HG03066 (cell line): ENCODE results near the gene RANBP3.
"Not testable (repeated sequence)": the region's sequence is repeated elsewhere in the genome, so short reads cannot be mapped to it uniquely, and the experiment has no call there.

ENCODE experiments used
- ATAC-seq: cut with Tn5 transposase; IDR thresholded peaks from one replicate; pipeline ENCODE4 v1.9.1; 2021; ENCODE audit warnings: low read depth; ENCODE audit not compliant: unreplicated experiment

Gene RANBP3

GRCh38 chr19:5891938-5892771, 85.8 kb downstream of the RANBP3 start:
- ATAC-seq = no peak

- no peak for ATAC-seq
Measured at GRCh38 chr19:5891572-5891937, 86.4 kb downstream of the RANBP3 start.

- ATAC-seq = no peak
Measured at GRCh38 chr19:5890099-5890498, 87.8 kb downstream of the RANBP3 start.

- ATAC-seq = no peak
Measured at GRCh38 chr19:5889288-5889971, 88.5 kb downstream of the RANBP3 start.

GRCh38 chr19:5884065-5884811, 93.7 kb downstream of the RANBP3 start:
- ATAC-seq = not testable (repeated sequence)

GRCh38 chr19:5883157-5883873, 94.6 kb downstream of the RANBP3 start:
- ATAC-seq = not testable (repeated sequence)

GRCh38 chr19:5882421-5882968, 95.4 kb downstream of the RANBP3 start:
- no peak for ATAC-seq

- no peak for ATAC-seq
Measured at GRCh38 chr19:5881543-5882299, 96.2 kb downstream of the RANBP3 start.

GRCh38 chr19:5880604-5881078, 97.3 kb downstream of the RANBP3 start:
- no peak for ATAC-seq

GRCh38 chr19:5880196-5880595, 97.7 kb downstream of the RANBP3 start:
- no peak for ATAC-seq

GRCh38 chr19:5877882-5878281, 100.1 kb downstream of the RANBP3 start:
- ATAC-seq = no peak

- no peak for ATAC-seq
Measured at GRCh38 chr19:5877427-5877826, 100.5 kb downstream of the RANBP3 start.

- ATAC-seq = not testable (repeated sequence)
Measured at GRCh38 chr19:5874496-5874895, 103.4 kb downstream of the RANBP3 start.

GRCh38 chr19:5873617-5874199, 104.2 kb downstream of the RANBP3 start:
- no peak for ATAC-seq

GRCh38 chr19:5870986-5871394, 107.0 kb downstream of the RANBP3 start:
- ATAC-seq = no peak

GRCh38 chr19:5867201-5868136, 110.5 kb downstream of the RANBP3 start:
- ATAC-seq = no peak
